ENCODE measurements around the gene GLIPR1. TPM values are rescaled to one million over a fixed set of nuclear protein-coding genes. Genes with fewer than 3 reads are reported as not detected.

The GLIPR1 gene
- total RNA-seq, 2 experiments from 2014 or later, result 41.3 to 47.7 TPM

GRCh38 chr12:75551477-75551876, 70.9 kb downstream of the GLIPR1 start:
- H3K9me3 Mint-ChIP-seq, result no peaks in the 10 kb centered on the region
- ChIA-PET POLR2A (no interaction called here), CTCF (interaction anchor here (0.7 kb wide), 1 partner anchor 553 kb away, joined by 3 read pairs; no protein-coding TSS in a partner anchor)
- H3K36me3 ChIP-seq (ENCODE audit: insufficient read depth, low read length), result no peaks in the 10 kb centered on the region
- intact Hi-C loops (cut with DNase I, micrococcal nuclease), result no loop called here
- no peaks in the 10 kb centered on the region for H3K36me3 Mint-ChIP-seq (ENCODE audit: low read depth)
- H3K27me3 ChIP-seq (ENCODE audit: control insufficient read depth in 1 of 2, insufficient read depth in 2 of 2, low read length in 2 of 2), result peaks cover 4 to 6% of the 10 kb centered on the region in 2 experiments
- TF ChIP-seq, protein P1, sequence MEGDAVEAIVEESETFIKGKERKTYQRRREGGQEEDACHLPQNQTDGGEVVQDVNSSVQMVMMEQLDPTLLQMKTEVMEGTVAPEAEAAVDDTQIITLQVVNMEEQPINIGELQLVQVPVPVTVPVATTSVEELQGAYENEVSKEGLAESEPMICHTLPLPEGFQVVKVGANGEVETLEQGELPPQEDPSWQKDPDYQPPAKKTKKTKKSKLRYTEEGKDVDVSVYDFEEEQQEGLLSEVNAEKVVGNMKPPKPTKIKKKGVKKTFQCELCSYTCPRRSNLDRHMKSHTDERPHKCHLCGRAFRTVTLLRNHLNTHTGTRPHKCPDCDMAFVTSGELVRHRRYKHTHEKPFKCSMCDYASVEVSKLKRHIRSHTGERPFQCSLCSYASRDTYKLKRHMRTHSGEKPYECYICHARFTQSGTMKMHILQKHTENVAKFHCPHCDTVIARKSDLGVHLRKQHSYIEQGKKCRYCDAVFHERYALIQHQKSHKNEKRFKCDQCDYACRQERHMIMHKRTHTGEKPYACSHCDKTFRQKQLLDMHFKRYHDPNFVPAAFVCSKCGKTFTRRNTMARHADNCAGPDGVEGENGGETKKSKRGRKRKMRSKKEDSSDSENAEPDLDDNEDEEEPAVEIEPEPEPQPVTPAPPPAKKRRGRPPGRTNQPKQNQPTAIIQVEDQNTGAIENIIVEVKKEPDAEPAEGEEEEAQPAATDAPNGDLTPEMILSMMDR (IDR thresholded peaks at IDR 0.05), result no peak
- no peak overlapping the region for H3K27ac Mint-ChIP-seq
- no peaks in the 10 kb centered on the region for H3K4me1 ChIP-seq (ENCODE audit: insufficient read depth, low read length)
- no peak overlapping the region for H3K4me3 ChIP-seq (ENCODE audit: low read length)
- no peak overlapping the region for H3K4me3 Mint-ChIP-seq
- DNase-seq (no peak), ATAC-seq (ENCODE audit: poor library complexity) (no peak)
- no peak overlapping the region for H3K27ac ChIP-seq (ENCODE audit: low read depth in 1 of 2, low read length in 2 of 2)
- no peaks in the 10 kb centered on the region for H3K4me1 Mint-ChIP-seq (ENCODE audit: low read depth)
- H3K9me3 ChIP-seq (ENCODE audit: control insufficient read depth in 1 of 2, insufficient read depth in 1 of 2, low read length in 2 of 2), result no peaks in the 10 kb centered on the region
- H3K27me3 Mint-ChIP-seq, result peaks cover 34% of the 10 kb centered on the region

- Histone ChIP-seq H3K27me3 (ENCODE audit: control insufficient read depth in 1 of 2, insufficient read depth in 2 of 2, low read length in 2 of 2) (no peaks in the 10 kb centered on the region), H3K9me3 (ENCODE audit: control insufficient read depth in 1 of 2, insufficient read depth in 1 of 2, low read length in 2 of 2) (no peaks in the 10 kb centered on the region), H3K4me3 (ENCODE audit: low read length) (no peak overlapping the region), H3K4me1 (ENCODE audit: insufficient read depth, low read length) (no peaks in the 10 kb centered on the region), H3K27ac (ENCODE audit: low read depth in 1 of 2, low read length in 2 of 2) (no peak overlapping the region), H3K36me3 (ENCODE audit: insufficient read depth, low read length) (no peaks in the 10 kb centered on the region)
- intact Hi-C loops (cut with DNase I, micrococcal nuclease), result no loop called here
- H3K9me3 Mint-ChIP-seq, result no peaks in the 10 kb centered on the region
- CTCF ChIA-PET, result no interaction called here
- H3K4me3 Mint-ChIP-seq, result no peak overlapping the region
- H3K36me3 Mint-ChIP-seq (ENCODE audit: low read depth), result no peaks in the 10 kb centered on the region
- POLR2A ChIA-PET, result interaction anchor here (1.2 kb wide), 1 partner anchor 22 kb away, joined by 3 read pairs; no protein-coding TSS in a partner anchor
- no peaks in the 10 kb centered on the region for H3K4me1 Mint-ChIP-seq (ENCODE audit: low read depth)
- no peak overlapping the region for H3K27ac Mint-ChIP-seq
- peaks cover 30% of the 10 kb centered on the region for H3K27me3 Mint-ChIP-seq
- DNase-seq, result no peak
- TF ChIP-seq, protein P1 (IDR thresholded peaks at IDR 0.05), result no peak
- ATAC-seq (ENCODE audit: poor library complexity), result no peak
Observed at GRCh38 chr12:75553398-75553797, 72.8 kb downstream of the GLIPR1 start.

Other genes starting within 250 kb of the GLIPR1 start
- 1 to 10 TPM; 1.3 to 1.9 TPM for gene CAPS2, start 150.4 kb upstream of the GLIPR1 start, total RNA-seq
- not detected for gene GLIPR1L1, start 146.1 kb upstream of the GLIPR1 start, total RNA-seq
- gene GLIPR1L2, start 89.7 kb upstream of the GLIPR1 start, total RNA-seq, result under 1 TPM; 0.44 to 0.56 TPM
- 100 to 1,000 TPM; 144 to 148 TPM for gene KRR1, start 30.9 kb downstream of the GLIPR1 start, total RNA-seq

All from CD4-positive, alpha-beta T cell (primary cell).